Ovary (tissue), 9 donors: Measurements from ENCODE around the gene BAHCC1. TPM values are rescaled to one million over a fixed set of nuclear protein-coding genes. Genes with fewer than 3 reads are reported as not detected.

ENCODE experiments used
- DNase-seq, 5 donors: peaks; one replicate each; pipeline ENCODE4 v3.0.0-alpha.2; 2019 to 2020
- H3K27ac ChIP-seq, 2 donors: fragments of 200-600 bp; one replicate each; pipeline versions ENCODE4 v1.5.1 to v1.8.0; 2019 to 2022
- H3K27me3 ChIP-seq: fragments of 200-600 bp; one replicate; pipeline ENCODE4 v1.8.0; 2022
- H3K36me3 ChIP-seq: fragments of 200-600 bp; sonication (generic); one replicate; pipeline ENCODE4 v1.5.1; 2019
- H3K4me1 ChIP-seq: one replicate; pipeline ENCODE4 v1.8.1; 2013; ENCODE audit warnings: mild to moderate bottlenecking, moderate library complexity; ENCODE audit not compliant: insufficient read depth
- H3K4me3 ChIP-seq: fragments of 200-600 bp; sonication (generic); one replicate; pipeline ENCODE4 v1.5.1; 2017
- H3K9me3 ChIP-seq, 2 donors: fragments of 200-600 bp in 1 of 2; sonication (generic) in 1 of 2; one replicate each; pipeline versions ENCODE4 v1.5.1 to v1.8.1; 2013 to 2019; ENCODE audit warnings: mild to moderate bottlenecking in 1 of 2, moderate library complexity in 1 of 2
- CTCF ChIP-seq, 3 donors: fragments of 450-650 bp in 2 of 3; fragments of 200-600 bp in 1 of 3; IDR thresholded peaks; one replicate each; pipeline versions ENCODE4 v1.5.1 to v1.8.0; 2016 to 2022; ENCODE audit warnings: antibody characterized with exemption in 3 of 3, mild to moderate bottlenecking in 1 of 3
- EP300 ChIP-seq: sonication (generic); formaldehyde crosslinking; IDR thresholded peaks from one replicate; pipeline ENCODE4 v1.6.1; 2017; ENCODE audit warnings: antibody characterized with exemption
- POLR2A ChIP-seq: fragments of 450-650 bp; IDR thresholded peaks from one replicate; pipeline ENCODE4 v1.6.1; 2017; ENCODE audit warnings: antibody characterized with exemption, mild to moderate bottlenecking, moderate library complexity
- WGBS, 3 donors: extraction: QIAGEN DNeasy Blood & Tissue Kit in 1 of 3; methylation state at CpG; one replicate each; pipeline versions ENCODE4 v1.1.5 to v1.1.7; 2013 to 2017; 5-methylcytosine and 5-hydroxymethylcytosine counted together
- intact Hi-C, 4 donors: fragments of 100-400 bp; cut with DNase I; formaldehyde crosslinking; loops; one replicate each; pipeline versions ENCODE4 v1.11.0 to v1.15.1; 2022 to 2023
- polyA plus RNA-seq, 2 donors: library from polyadenylated mRNA; stranded (reverse); fragments of 200-250 nt in 1 of 2; fragments of 350-450 nt in 1 of 2; fragmentation: Illumina TruSeq in 1 of 2; extraction: RNeasy Lipid Tissue Mini Kit (QIAGEN cat#74804) in 1 of 2; gene quantifications; one replicate each; pipeline ENCODE4 v1.2.3, GENCODE V29; 2013 to 2014
- total RNA-seq, 7 donors: library from RNA; depleted of rRNA in 2 of 7; stranded (reverse); fragments of >200 nt in 2 of 7; fragmentation: NEBNext Ultra II Directional in 3 of 7; extraction: Animal tissue kit (Norgen Biotek cat#: 25700) in 3 of 7; gene quantifications; one replicate each; pipeline versions ENCODE4 v1.1.0 to v1.2.4, GENCODE V29; 2016 to 2023
- donor health status: DM: no; HTN: no; CAD: no; lungs with moderate emphysema.
- donor health status: DM: no; HTN: no; CAD: no.
- donor health status: Bipolar disorder and iron deficiency.
- donor health status: DM: yes; HTN: yes; CAD: no.
- donor health status: DM: no; HTN: no; CAD: no.
- donor health status: DM: yes; HTN: yes; CAD: no.

Gene BAHCC1
- total and polyA plus RNA-seq, 9 donors = 1.9 to 31.9 (median 18.4) TPM

- intact Hi-C loops = no loop called here
These were observed 74.0 kb downstream of the BAHCC1 start for GRCh38 chr17:81469266-81469665.

GRCh38 chr17:81470270-81470943 is 75.2 kb downstream of the BAHCC1 start:
- Histone ChIP-seq H3K9me3 (no peaks in the 10 kb centered on the region), H3K36me3 (no peaks in the 10 kb centered on the region), H3K27ac (no peak overlapping the region), H3K4me3 (no peak overlapping the region), H3K4me1 (peaks cover 7% of the 10 kb centered on the region), H3K27me3 (no peaks in the 10 kb centered on the region)
- TF ChIP-seq EP300 (no peak), CTCF (IDR thresholded peaks at IDR 0.05) (no peak), POLR2A (no peak)
- no peak for DNase-seq
- intact Hi-C loops = no loop called here
- WGBS, 3 donors = 95 to 96% (median 95%) methylated on average over 9 of the region's 9 CpGs

More at GRCh38 chr17:81469266-81469665, 74.0 kb downstream of the BAHCC1 start:
- DNase-seq = no peak
- H3K4me1 ChIP-seq = peaks cover 7% of the 10 kb centered on the region
- H3K27ac ChIP-seq = no peak overlapping the region
- H3K9me3 ChIP-seq = no peaks in the 10 kb centered on the region
- H3K36me3 ChIP-seq = no peaks in the 10 kb centered on the region
- TF ChIP-seq EP300 (no peak), POLR2A (no peak), CTCF (IDR thresholded peaks at IDR 0.05) (no peak)
- H3K4me3 ChIP-seq = no peak overlapping the region
- 85 to 95% (median 91%) methylated on average over 12 to 13 of the region's 13 CpGs for WGBS, 3 donors
- H3K27me3 ChIP-seq = no peaks in the 10 kb centered on the region

- 63 to 81% (median 72%) methylated on average over 14 of the region's 14 CpGs for WGBS, 3 donors
- no peak for DNase-seq
- Histone ChIP-seq H3K27ac (no peak overlapping the region), H3K36me3 (no peaks in the 10 kb centered on the region), H3K9me3 (no peaks in the 10 kb centered on the region), H3K4me1 (peaks cover 7% of the 10 kb centered on the region), H3K4me3 (peak overlapping the region; percentile 34), H3K27me3 (no peaks in the 10 kb centered on the region)
- TF ChIP-seq CTCF (IDR thresholded peaks at IDR 0.05) (no peak), EP300 (no peak), POLR2A (no peak)
- intact Hi-C loops = no loop called here
These were observed 75.9 kb downstream of the BAHCC1 start for GRCh38 chr17:81470944-81471817.

- intact Hi-C loops = no loop called here
- Histone ChIP-seq H3K4me3 (peak overlapping the region; percentile 34), H3K27ac (no peak overlapping the region), H3K27me3 (no peaks in the 10 kb centered on the region), H3K4me1 (peaks cover 7% of the 10 kb centered on the region), H3K36me3 (no peaks in the 10 kb centered on the region), H3K9me3 (no peaks in the 10 kb centered on the region)
- peak; percentile 11 to 25 (median 20) for TF ChIP-seq CTCF (IDR thresholded peaks at IDR 0.05)
- TF ChIP-seq POLR2A = no peak
- 70 to 77% (median 73%) methylated on average over 28 of the region's 28 CpGs for WGBS, 3 donors
- DNase-seq = peak; percentile 68 to 81 (median 76)
These were observed 76.7 kb downstream of the BAHCC1 start for GRCh38 chr17:81471818-81472456.
